Cardiac atrium fibroblast (primary cell): ENCODE data around the gene ZNF569. TPM values are rescaled to one million over a fixed set of nuclear protein-coding genes. Genes with fewer than 3 reads are reported as not detected.

ENCODE experiments used
- total RNA-seq: library from RNA; depleted of rRNA; stranded (reverse); fragments of >200 nt; gene quantifications from 2 replicates; pipeline ENCODE4 v1.2.3, GENCODE V29; 2015

Gene ZNF569
- total RNA-seq = 2.8 and 3.1 TPM in 2 replicates

GRCh38 chr19:37466798-37467607 lies at the start of gene ZNF569:
Gene ZNF569, minus strand, starts transcription at chr19:37467444. Its CDS starts 22,523 bp downstream, at chr19:37444921.

GRCh38 chr19:37506387-37507166 lies 39.3 kb upstream of the ZNF569 start, which contains the start of gene ZNF793:
Gene ZNF793, plus strand, starts transcription at chr19:37506939. Its CDS starts 16,501 bp downstream, at chr19:37523440.

GRCh38 chr19:37468961-37469777 lies 1.9 kb upstream of the ZNF569 start, which contains the start of gene ZNF570:
Gene ZNF570, plus strand, starts transcription at chr19:37469356. Its CDS starts 999 bp downstream, at chr19:37470355.

GRCh38 chr19:37370880-37371661 lies 96.2 kb downstream of the ZNF569 start, which contains the start of gene ZNF527:
Gene ZNF527, plus strand, starts transcription at chr19:37371099. Its CDS starts 3,100 bp downstream, at chr19:37374199.

Other genes with a start within 250 kb of the ZNF569 start
- 2.1 and 2.7 TPM in 2 replicates for gene ZNF383, start 249.2 kb downstream of the ZNF569 start, total RNA-seq
- 3.4 and 4.3 TPM in 2 replicates for gene ZNF527, start 96.3 kb downstream of the ZNF569 start, total RNA-seq
- gene ZNF570, start 1.9 kb upstream of the ZNF569 start, total RNA-seq = 2.2 and 7.5 TPM in 2 replicates
- 1.6 and 2.3 TPM in 2 replicates for gene ZNF793, start 39.5 kb upstream of the ZNF569 start, total RNA-seq
- gene ZNF571, start 127.3 kb upstream of the ZNF569 start, total RNA-seq = 0.97 and 1.6 TPM in 2 replicates
- 0.16 and 0.18 TPM in 2 replicates for gene ZNF540, start 127.4 kb upstream of the ZNF569 start, total RNA-seq
- 5.2 and 9.0 TPM in 2 replicates for gene ZFP30, start 188.0 kb upstream of the ZNF569 start, total RNA-seq